HepG2 (cell line): ENCODE measurements around the gene ACOT8. TPM values are rescaled to one million over a fixed set of nuclear protein-coding genes. Genes with fewer than 3 reads are reported as not detected.
A peak's percentile ranks its signal among the peaks of the same experiment; 100 is the strongest.

Experiments used
- ATAC-seq: fragments of 200-7000 bp; cut with Tn5 transposase; 3 replicates; pipeline ENCODE4 v1.9.1; 2020; ENCODE audit warnings: mild to moderate bottlenecking, moderate library complexity
- BruUV-seq: library from RNA; stranded (reverse); fragments of 400-500 nt; replicated peaks from 2 replicates; lab custom pipeline; 2021; lab: Mats Ljungman, UMichigan
- CTCF ChIA-PET: fragments of 300-600 bp; formaldehyde crosslinking; extraction: SDS; loops from one replicate; lab custom pipeline; 2021; ENCODE audit warnings: low total read pairs, inconsistent platforms, low intra/inter-chr PET ratio; lab: Yijun Ruan, JAX
- POLR2A ChIA-PET: fragments of 350-600 bp; sonication (Branson Sonifier 250); formaldehyde crosslinking; loops from one replicate; lab custom pipeline; 2020; ENCODE audit warnings: antibody characterized with exemption, inconsistent platforms; lab: Yijun Ruan, JAX
- DNase-seq: peaks from one replicate; pipeline ENCODE4 v3.0.0-alpha.2; 2015; ENCODE audit warnings: low spot score
- FAIRE-seq: peaks from 3 replicates; lab custom pipeline; 2011; peaks lifted over from hg19 to GRCh38; lab: Jason Lieb, UNC
- H2AFZ ChIP-seq: one replicate; pipeline ENCODE4 v1.6.1; 2011; ENCODE audit warnings: low read length, inconsistent platforms
- H3K27ac ChIP-seq: fragments of 300-600 bp; 3 replicates; pipeline ENCODE4 v1.8.0; 2011; ENCODE audit warnings: mixed run types, mild to moderate bottlenecking, mixed read lengths, low read length, inconsistent platforms; ENCODE audit not compliant: insufficient read depth; ENCODE audit errors: extremely low read length
- H3K27me3 ChIP-seq, 2 experiments: fragments of 200-600 bp in 1 of 2; 2 replicates in 1 of 2; 3 replicates in 1 of 2; pipeline versions ENCODE4 v1.6.0 to v1.8.0; 2011; ENCODE audit warnings: low read length in 2 of 2, mild to moderate bottlenecking in 2 of 2, moderate library complexity in 2 of 2, inconsistent platforms in 1 of 2; ENCODE audit not compliant: insufficient read depth in 2 of 2, control insufficient read depth in 1 of 2
- H3K36me3 ChIP-seq, 2 experiments: fragments of 200-600 bp in 1 of 2; replicated peaks in 1 of 2; 2 replicates in 1 of 2; 3 replicates in 1 of 2; pipeline versions ENCODE4 v1.5.1 to v1.8.0; 2011; ENCODE audit warnings: low read length in 2 of 2, inconsistent platforms in 1 of 2; ENCODE audit not compliant: insufficient read depth in 2 of 2, control insufficient read depth in 1 of 2
- H3K4me1 ChIP-seq: 2 replicates; pipeline ENCODE4 v1.5.1; 2012; ENCODE audit warnings: low read length, inconsistent platforms; ENCODE audit not compliant: insufficient read depth
- H3K4me2 ChIP-seq: 2 replicates; pipeline ENCODE4 v1.6.0; 2011; ENCODE audit warnings: low read depth, low read length, inconsistent platforms
- H3K4me3 ChIP-seq, 3 experiments: fragments of 200-600 bp in 1 of 3; sonication (generic), shearing (Covaris generic) in 1 of 3; replicated peaks in 1 of 3; 2 replicates each; pipeline ENCODE4 v1.5.1; 2011 to 2016; ENCODE audit warnings: low read length in 3 of 3, inconsistent platforms in 2 of 3, low read depth in 2 of 3, mild to moderate bottlenecking in 2 of 3, control low read depth in 1 of 3, mixed read lengths in 1 of 3; ENCODE audit not compliant: insufficient read depth in 1 of 3
- H3K79me2 ChIP-seq: one replicate; pipeline ENCODE4 v1.6.1; 2011; ENCODE audit warnings: low read length, inconsistent platforms; ENCODE audit not compliant: insufficient read depth
- H3K9ac ChIP-seq: 2 replicates; pipeline ENCODE4 v1.6.0; 2011; ENCODE audit warnings: mild to moderate bottlenecking, low read depth, low read length, inconsistent platforms; ENCODE audit not compliant: insufficient read depth
- H3K9me3 ChIP-seq: 2 replicates; pipeline ENCODE4 v1.5.1; 2012; ENCODE audit warnings: mild to moderate bottlenecking, low read length
- H4K20me1 ChIP-seq: 2 replicates; pipeline ENCODE4 v1.6.0; 2011; ENCODE audit warnings: inconsistent platforms, mild to moderate bottlenecking, low read length, moderate library complexity; ENCODE audit not compliant: insufficient read depth
- GMEB1 ChIP-seq: sonication (generic); formaldehyde crosslinking; IDR thresholded peaks from 2 replicates; pipeline ENCODE4 v1.5.1; 2020; ENCODE audit warnings: missing genetic modification reagents, mild to moderate bottlenecking, borderline replicate concordance
- HOXA3 ChIP-seq: sonication (generic); formaldehyde crosslinking; IDR thresholded peaks from 2 replicates; pipeline ENCODE4 v1.5.0; 2020; ENCODE audit warnings: missing genetic modification reagents
- MED1 ChIP-seq: sonication (generic); formaldehyde crosslinking; IDR thresholded peaks from 2 replicates; pipeline ENCODE4 v1.4.0; 2020; ENCODE audit warnings: missing genetic modification reagents
- POLR2AphosphoS5 ChIP-seq: IDR thresholded peaks from 2 replicates; pipeline ENCODE4 v1.6.1; 2012; ENCODE audit warnings: low read depth, low read length
- REST ChIP-seq, 2 experiments: IDR thresholded peaks; 2 replicates each; pipeline ENCODE4 v1.6.1; 2011 to 2012; ENCODE audit warnings: low read length in 2 of 2, borderline replicate concordance in 1 of 2, low read depth in 1 of 2, mild to moderate bottlenecking in 1 of 2, moderate library complexity in 1 of 2
- RNF219 ChIP-seq: sonication (generic); formaldehyde crosslinking; IDR thresholded peaks from 2 replicates; pipeline ENCODE4 v1.5.0; 2020; ENCODE audit warnings: mild to moderate bottlenecking, missing genetic modification reagents
- SMARCC2 ChIP-seq: fragments of 450-650 bp; IDR thresholded peaks from 2 replicates; pipeline ENCODE4 v1.6.1; 2017; ENCODE audit warnings: antibody characterized with exemption, mild to moderate bottlenecking
- ZBTB14 ChIP-seq: sonication (generic); formaldehyde crosslinking; IDR thresholded peaks from 2 replicates; pipeline ENCODE4 v1.4.0; 2020; ENCODE audit warnings: missing genetic modification reagents
- ZC3H4 ChIP-seq: sonication (generic); formaldehyde crosslinking; IDR thresholded peaks from 2 replicates; pipeline ENCODE4 v1.4.0; 2020; ENCODE audit warnings: missing genetic modification reagents, borderline replicate concordance
- ZNF781 ChIP-seq: sonication (generic); formaldehyde crosslinking; IDR thresholded peaks from 2 replicates; pipeline ENCODE4 v1.5.1; 2020; ENCODE audit warnings: borderline replicate concordance, mild to moderate bottlenecking, missing genetic modification reagents; ENCODE audit errors: not compliant biosample characterization
- WGBS: methylation state at CpG from one replicate; pipeline ENCODE4 v1.1.6; 2017; ENCODE audit warnings: low lambda C conversion rate; 5-methylcytosine and 5-hydroxymethylcytosine counted together
- in situ Hi-C: cut with HindIII; loops from 2 replicates; pipeline ENCODE4 v1.10.0; 2017; ENCODE audit warnings: low pct_unique_long_range_greater_than_20kb; ENCODE audit not compliant: extremely low pct_ligation_motif_present
- intact Hi-C: fragments of 100-400 bp; cut with micrococcal nuclease; formaldehyde crosslinking; loops from one replicate; pipeline ENCODE4 v1.10.0; 2022; ENCODE audit not compliant: unreplicated experiment
- polyA plus RNA-seq, 8 experiments: library from polyadenylated mRNA; depleted of rRNA in 3 of 8; stranded (reverse) in 7 of 8; unstranded in 1 of 8; fragments of >200 nt; fragmentation: Illumina TruSeq in 4 of 8; extraction: Trizol in 4 of 8; gene quantifications; 2 replicates each; pipeline versions ENCODE4 v1.2.1 to v1.2.3, GENCODE V29; 2011 to 2016; ENCODE audit warnings: low read depth in 4 of 8, missing spikeins in 1 of 8, mixed read lengths in 1 of 8; ENCODE audit not compliant: insufficient read depth in 1 of 8
- total RNA-seq, 5 experiments: library from RNA; depleted of rRNA; stranded (reverse); fragments of >200 nt; fragmentation: Illumina TruSeq; extraction: Trizol; gene quantifications; 2 replicates each; pipeline ENCODE4 v1.2.3, GENCODE V29; 2016; ENCODE audit warnings: low read depth in 1 of 5

Gene ACOT8
- total and polyA plus RNA-seq, 2 of the 13 experiments (the other 11 are each of a cell fraction or from before 2014, with no cell fraction given): 31.4 to 45.5 TPM

- no peak for ATAC-seq
- DNase-seq: no peak
- 78% methylated on average over 4 of the region's 4 CpGs for WGBS
- intact Hi-C loops: loop anchor here (5.0 to 10.0 kb wide), 2 partner anchors 50 to 88 kb away; partner anchors contain the start of genes DNTTIP1, SNX21 and WFDC3
- ChIA-PET POLR2A (interaction anchor here (0.9 to 7.5 kb wide), 13 partner anchors 9 to 88 kb away, joined by 3 to 129 read pairs (median 20); partner anchors contain the start of genes ACOT8, CTSA, NEURL2 and PCIF1), CTCF (no interaction called here)
- TF ChIP-seq SMARCC2 (no peak), MED1 (no peak), POLR2AphosphoS5 (0 out of 2 replicates have a peak, but pooled peaks have one; percentile 16), ZNF781 (CRISPR knock-in tag) (peak; percentile 13), ZBTB14 (CRISPR knock-in tag) (no peak), GMEB1 (CRISPR knock-in tag) (0 out of 2 replicates have a peak, but pooled peaks have one; percentile 28), REST (IDR thresholded peaks at IDR 0.05; ENCODE audit: borderline replicate concordance in 1 of 2, low read depth in 1 of 2, low read length in 2 of 2) (0 out of 4 replicates have a peak, but pooled peaks of 1 of the 2 experiments have one; percentile 54), ZC3H4 (0 out of 2 replicates have a peak, but pooled peaks have one; percentile 26), RNF219 (CRISPR knock-in tag) (0 out of 2 replicates have a peak, but pooled peaks have one; percentile 9), HOXA3 (0 out of 2 replicates have a peak, but pooled peaks have one; percentile 1)
- H3K4me1 ChIP-seq: peaks cover 22% of the 10 kb centered on the region
- peaks cover 16% of the 10 kb centered on the region for H3K79me2 ChIP-seq
- in situ Hi-C loops: no loop called here
- peaks cover 20 to 46% of the 10 kb centered on the region in 2 experiments for H3K36me3 ChIP-seq
- no peak overlapping the region for H3K4me3 ChIP-seq
- no peak for FAIRE-seq
- BruUV-seq: no TSS peak
- H2AFZ ChIP-seq: no peak overlapping the region
- no peak overlapping the region for H3K27ac ChIP-seq
- H3K9me3 ChIP-seq: no peaks in the 10 kb centered on the region
- H3K4me2 ChIP-seq: no peak overlapping the region
- no peak overlapping the region for H3K9ac ChIP-seq
- H3K27me3 ChIP-seq: no peaks in the 10 kb centered on the region; a peak in 1 of 5 replicates
- H4K20me1 ChIP-seq: no peaks in the 10 kb centered on the region
Observed at GRCh38 chr20:45882469-45883099, 25.4 kb upstream of the ACOT8 start.
